SH-SY5Y (cell line): ENCODE measurements around the gene WFIKKN1.

Source experiments
- GATA2 ChIP-seq: IDR thresholded peaks from 2 replicates; pipeline ENCODE4 v1.6.1; 2011; ENCODE audit warnings: mild to moderate bottlenecking, low read depth, low read length
- GATA3 ChIP-seq: IDR thresholded peaks from 2 replicates; pipeline ENCODE4 v1.6.1; 2011; ENCODE audit warnings: low read depth, mild to moderate bottlenecking, low read length, moderate library complexity

DNA sequence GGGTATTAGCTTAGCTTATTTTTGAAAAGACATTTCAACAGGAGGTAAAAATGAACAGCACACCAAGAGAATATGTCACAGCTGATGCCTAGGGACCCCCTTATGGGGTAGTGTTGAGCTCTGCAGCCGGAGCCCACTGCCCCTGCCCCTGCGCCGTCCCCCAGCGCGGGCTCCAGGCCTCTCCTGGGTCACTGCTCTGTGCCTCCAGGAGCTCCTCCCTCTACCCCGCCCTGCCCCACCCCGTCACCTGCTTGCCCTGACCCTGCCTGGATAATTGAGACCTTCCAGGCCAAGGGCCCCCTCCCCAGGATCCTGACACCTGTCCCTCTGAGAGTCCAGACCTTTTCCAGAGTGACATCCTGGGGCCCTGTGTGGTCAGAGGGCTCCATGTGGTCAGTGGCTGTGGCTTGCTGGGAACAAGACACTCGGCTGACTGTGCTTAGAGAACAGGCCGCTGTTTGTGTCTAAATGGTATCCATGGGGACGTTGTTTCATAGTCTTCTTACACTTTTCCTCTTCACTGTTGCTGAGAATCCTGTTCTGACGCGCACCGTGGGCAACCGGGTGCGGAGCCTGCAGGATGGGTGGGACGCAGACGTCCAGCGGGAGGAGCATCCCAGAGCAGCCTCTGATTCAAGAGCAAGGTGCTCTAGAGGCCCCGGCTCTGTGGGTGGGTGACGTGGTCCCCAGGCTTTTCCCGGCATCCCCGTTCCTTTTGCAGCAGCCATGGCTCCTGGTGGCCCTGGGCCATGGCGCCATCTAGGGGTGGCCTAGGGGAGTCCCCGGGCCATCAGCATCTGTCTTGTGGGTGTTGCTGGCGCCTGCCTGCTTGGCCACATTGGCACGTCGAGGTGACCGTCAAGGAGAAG is 20.0 kb upstream of the WFIKKN1 start:
- TF ChIP-seq GATA2 (no peak), GATA3 (no peak)
